Parathyroid adenoma (tissue), 2 donors: ENCODE measurements around the gene DNAH10.

Experiments
- H2AFZ ChIP-seq: fragments of 300-600 bp; sonication (generic); one replicate; pipeline ENCODE4 v1.7.0; 2017; ENCODE audit warnings: antibody characterized with exemption, mild to moderate bottlenecking
- H3K27ac ChIP-seq: fragments of 300-600 bp; sonication (generic); one replicate; pipeline ENCODE4 v1.7.0; 2017
- H3K27me3 ChIP-seq: fragments of 300-600 bp; sonication (generic); one replicate; pipeline ENCODE4 v1.7.0; 2017; ENCODE audit warnings: low read length; ENCODE audit not compliant: control insufficient read depth, insufficient read depth
- H3K36me3 ChIP-seq: fragments of 300-600 bp; sonication (generic); one replicate; pipeline ENCODE4 v1.7.0; 2017; ENCODE audit warnings: low read length; ENCODE audit not compliant: control insufficient read depth, insufficient read depth
- H3K4me1 ChIP-seq: fragments of 300-600 bp; sonication (generic); one replicate; pipeline ENCODE4 v1.7.0; 2017; ENCODE audit warnings: control low read depth
- H3K4me2 ChIP-seq: fragments of 300-600 bp; sonication (generic); one replicate; pipeline ENCODE4 v1.7.0; 2017; ENCODE audit warnings: low read length
- H3K4me3 ChIP-seq: fragments of 300-600 bp; sonication (generic); one replicate; pipeline ENCODE4 v1.7.0; 2017; ENCODE audit warnings: low read depth, low read length
- H3K79me2 ChIP-seq: fragments of 300-600 bp; sonication (generic); one replicate; pipeline ENCODE4 v1.7.0; 2017; ENCODE audit warnings: control low read depth
- H3K9ac ChIP-seq: fragments of 300-600 bp; sonication (generic); one replicate; pipeline ENCODE4 v1.7.0; 2017; ENCODE audit warnings: mild to moderate bottlenecking
- H3K9me3 ChIP-seq: fragments of 300-600 bp; sonication (generic); one replicate; pipeline ENCODE4 v1.7.0; 2017; ENCODE audit warnings: low read length; ENCODE audit not compliant: control insufficient read depth
- CTCF ChIP-seq: fragments of 300-600 bp; sonication (generic); IDR thresholded peaks from one replicate; pipeline ENCODE4 v1.7.0; 2017; ENCODE audit warnings: antibody characterized with exemption, mild to moderate bottlenecking
- donor health status: primary hyperparathyroidism.

DNAH10 gene

GRCh38 chr12:123967121-123967586 is 205.1 kb downstream of the DNAH10 start:
- peaks cover 12% of the 10 kb centered on the region for H3K79me2 ChIP-seq
- H3K27ac ChIP-seq: no peak overlapping the region
- H3K4me3 ChIP-seq: no peak overlapping the region
- TF ChIP-seq CTCF: no peak
- no peaks in the 10 kb centered on the region for H3K27me3 ChIP-seq
- peaks cover 18% of the 10 kb centered on the region for H3K4me1 ChIP-seq
- H2AFZ ChIP-seq: no peak overlapping the region
- H3K36me3 ChIP-seq: no peaks in the 10 kb centered on the region
- no peak overlapping the region for H3K4me2 ChIP-seq
- no peak overlapping the region for H3K9ac ChIP-seq
- no peaks in the 10 kb centered on the region for H3K9me3 ChIP-seq

GRCh38 chr12:123971449-123971769 is 209.3 kb downstream of the DNAH10 start:
- Histone ChIP-seq H3K79me2 (peaks cover 18% of the 10 kb centered on the region), H3K4me3 (peak overlapping the region; percentile 65), H2AFZ (peak overlapping the region; percentile 89), H3K36me3 (no peaks in the 10 kb centered on the region), H3K9ac (peak overlapping the region; percentile 58), H3K4me2 (peak overlapping the region; percentile 70), H3K9me3 (no peaks in the 10 kb centered on the region), H3K27ac (peak overlapping the region; percentile 89), H3K4me1 (peaks cover 19% of the 10 kb centered on the region), H3K27me3 (no peaks in the 10 kb centered on the region)
- no peak for TF ChIP-seq CTCF

GRCh38 chr12:123971770-123972456 is 209.8 kb downstream of the DNAH10 start:
- Histone ChIP-seq H3K79me2 (peaks cover 22% of the 10 kb centered on the region), H3K9ac (peak overlapping the region; percentile 58), H3K27me3 (no peaks in the 10 kb centered on the region), H3K4me2 (peak overlapping the region; percentile 70), H3K9me3 (no peaks in the 10 kb centered on the region), H3K36me3 (no peaks in the 10 kb centered on the region), H3K4me1 (peaks cover 19% of the 10 kb centered on the region), H3K27ac (peak overlapping the region; percentile 89), H2AFZ (peak overlapping the region; percentile 89), H3K4me3 (peak overlapping the region; percentile 65)
- no peak for TF ChIP-seq CTCF

- peaks cover 27% of the 10 kb centered on the region for H3K79me2 ChIP-seq
- peak within 1 kb of the TSS; percentile 58 for H3K9ac ChIP-seq
- H3K4me2 ChIP-seq: peak within 1 kb of the TSS; percentile 75
- no peaks in the 10 kb centered on the region for H3K36me3 ChIP-seq
- H3K4me3 ChIP-seq: peak within 1 kb of the TSS; percentile 65
- no peaks in the 10 kb centered on the region for H3K9me3 ChIP-seq
- H2AFZ ChIP-seq: peak within 1 kb of the TSS; percentile 89
- TF ChIP-seq CTCF: no peak
- no peaks in the 10 kb centered on the region for H3K27me3 ChIP-seq
- peak within 1 kb of the TSS; percentile 89 for H3K27ac ChIP-seq
- H3K4me1 ChIP-seq: peaks cover 19% of the 10 kb centered on the region
Measured at GRCh38 chr12:123972457-123973401, 210.6 kb downstream of the DNAH10 start, which contains the start of the genes CCDC92 and ZNF664. TSS of gene CCDC92 (minus strand) at chr12:123972831. CDS start at chr12:123944305, 28,526 bp downstream. TSS of gene ZNF664 (plus strand) at chr12:123973215. CDS start at chr12:124012145, 38,930 bp downstream.
